ENCODE measurements around the gene BTBD2. TPM values are rescaled to one million over a fixed set of nuclear protein-coding genes. Genes with fewer than 3 reads are reported as not detected.

BTBD2 gene
- total and polyA plus RNA-seq, 9 donors: 14.4 to 131 (median 88.0) TPM

DNA sequence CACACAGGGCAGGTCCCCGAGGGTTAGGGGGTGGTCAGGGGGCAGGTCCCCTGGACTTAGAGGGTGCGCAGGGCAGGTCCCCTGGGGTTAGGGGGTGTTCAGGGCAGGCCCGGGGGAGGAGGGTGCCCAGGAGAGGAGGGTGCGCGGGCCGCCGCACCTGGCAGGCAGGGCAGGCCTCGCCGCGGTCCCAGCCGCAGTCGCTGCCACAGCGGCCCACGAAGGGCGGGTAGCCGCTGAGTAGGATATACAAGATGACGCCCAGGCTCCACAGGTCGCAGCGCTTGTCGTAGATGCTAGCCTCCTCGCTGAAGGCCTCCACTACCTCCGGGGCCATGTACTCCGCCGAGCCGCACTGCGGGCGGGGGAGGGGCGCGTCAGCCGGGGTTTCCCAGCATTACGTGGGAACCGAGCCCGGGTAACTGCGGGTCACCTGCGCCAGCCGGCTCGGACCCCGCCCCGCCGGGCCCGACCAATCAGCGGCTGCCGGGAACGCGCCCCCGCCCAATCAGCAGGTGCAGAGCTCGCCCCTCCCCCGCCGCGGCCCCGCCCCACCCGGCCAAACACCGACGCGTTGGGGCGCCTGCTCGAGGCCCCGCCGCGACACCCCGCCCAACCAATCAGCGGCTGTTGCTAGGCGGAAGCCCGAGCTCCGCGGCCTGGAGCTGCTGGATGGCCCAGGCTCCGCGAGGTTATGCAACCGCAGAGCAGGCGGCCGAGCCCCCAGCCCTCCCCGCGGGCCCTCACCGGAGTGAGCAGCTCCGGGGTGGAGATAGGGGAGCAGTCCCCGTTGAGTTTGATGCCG lies 26.4 kb upstream of the BTBD2 start:
- H3K27ac ChIP-seq: peak overlapping the region; percentile 93 to 95
- DNase-seq: peak; percentile 99
- TF ChIP-seq EP300 (IDR thresholded peaks at IDR 0.05): peak; percentile 89
- no peak for TF ChIP-seq CTCF (IDR thresholded peaks at IDR 0.05)
- peak; percentile 29 for TF ChIP-seq POLR2A (IDR thresholded peaks at IDR 0.05)
- intact Hi-C loops (cut with DNase I): loop anchor here in 1 of 4 donors (10.0 kb wide), 1 partner anchor 797 kb away; the partner anchor contains the start of genes ATP5F1D and MIDN
- peak overlapping the region; percentile 29 for H3K4me3 ChIP-seq
- H3K4me1 ChIP-seq (ENCODE audit: insufficient read depth): peaks cover 14% of the 10 kb centered on the region
- no peaks in the 10 kb centered on the region for H3K27me3 ChIP-seq
- H3K9me3 ChIP-seq: no peaks in the 10 kb centered on the region
- H3K36me3 ChIP-seq: no peaks in the 10 kb centered on the region
- 13 to 36% (median 15%) methylated on average over 20 to 77 of the region's 77 CpGs for WGBS, 3 donors

- intact Hi-C loops (cut with DNase I): loop anchor here in 1 of 4 donors (10.0 kb wide), 1 partner anchor 797 kb away; the partner anchor contains the start of genes ATP5F1D and MIDN
- TF ChIP-seq EP300 (IDR thresholded peaks at IDR 0.05) (no peak), CTCF (IDR thresholded peaks at IDR 0.05) (no peak), POLR2A (IDR thresholded peaks at IDR 0.05) (no peak)
- Histone ChIP-seq H3K4me1 (ENCODE audit: insufficient read depth) (peaks cover 14% of the 10 kb centered on the region), H3K27me3 (no peaks in the 10 kb centered on the region), H3K36me3 (no peaks in the 10 kb centered on the region), H3K9me3 (no peaks in the 10 kb centered on the region), H3K27ac (peak overlapping the region; percentile 93 to 95), H3K4me3 (no peak overlapping the region)
- 69 to 82% (median 79%) methylated on average over 6 of the region's 6 CpGs for WGBS, 3 donors
- peak in 1 of 5 donors; percentile 52 for DNase-seq
These were observed 25.8 kb upstream of the BTBD2 start for GRCh38 chr19:2041433-2041682.

DNA sequence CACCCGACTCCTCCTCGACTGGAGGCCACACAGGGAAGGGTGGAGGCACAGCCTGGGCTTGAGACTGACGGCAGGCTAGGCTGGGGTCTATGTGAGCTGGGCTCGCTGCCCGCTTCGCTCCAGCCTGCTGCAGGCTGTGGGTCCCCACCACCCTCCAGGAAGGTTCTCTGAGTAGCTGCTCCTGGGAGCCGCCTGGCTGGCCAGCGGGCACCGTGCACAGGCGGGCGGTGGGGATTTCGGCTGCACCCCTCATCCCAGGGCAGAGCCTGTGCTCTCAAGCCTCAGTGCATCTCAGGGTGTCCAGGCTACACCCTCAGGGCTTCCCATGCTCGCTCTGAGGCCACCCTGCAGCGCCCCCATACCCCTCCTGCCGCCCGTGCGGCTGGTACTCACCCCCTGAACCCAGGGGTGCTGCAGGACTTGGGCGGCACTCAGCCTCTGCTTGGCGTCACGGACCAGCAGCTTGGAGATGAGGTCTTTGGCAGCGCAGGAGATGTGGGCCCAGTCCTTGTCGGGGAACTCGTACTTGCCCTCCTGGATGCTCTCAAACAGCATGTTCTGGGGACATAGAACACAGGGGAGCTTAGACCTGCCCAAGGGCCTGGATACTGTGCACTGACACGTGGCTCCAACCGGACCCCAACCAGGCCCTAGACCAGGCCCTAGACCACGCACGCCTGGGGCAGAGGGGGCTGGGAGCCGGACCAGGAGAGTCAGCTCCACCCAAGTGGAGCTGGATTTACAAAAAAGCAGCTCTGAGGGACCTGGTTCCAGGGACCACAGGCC lies 25.3 kb upstream of the BTBD2 start:
- Histone ChIP-seq H3K9me3 (no peaks in the 10 kb centered on the region), H3K27ac (peak overlapping the region; percentile 93 to 95), H3K4me3 (no peak overlapping the region), H3K4me1 (ENCODE audit: insufficient read depth) (peaks cover 14% of the 10 kb centered on the region), H3K36me3 (no peaks in the 10 kb centered on the region), H3K27me3 (no peaks in the 10 kb centered on the region)
- TF ChIP-seq EP300 (IDR thresholded peaks at IDR 0.05): no peak
- no peak for TF ChIP-seq POLR2A (IDR thresholded peaks at IDR 0.05)
- TF ChIP-seq CTCF (IDR thresholded peaks at IDR 0.05): no peak
- WGBS, 3 donors: 84 to 85% (median 84%) methylated on average over 22 to 28 of the region's 28 CpGs
- intact Hi-C loops (cut with DNase I): loop anchor here in 1 of 4 donors (10.0 kb wide), 1 partner anchor 796 kb away; the partner anchor contains the start of genes ATP5F1D and MIDN
- peak; percentile 22 to 48 (median 41) for DNase-seq

GRCh38 chr19:2039959-2040646 lies 24.6 kb upstream of the BTBD2 start:
- no peaks in the 10 kb centered on the region for H3K9me3 ChIP-seq
- 72 to 80% (median 80%) methylated on average over 20 of the region's 20 CpGs for WGBS, 3 donors
- peak; percentile 36 to 57 (median 53) for DNase-seq
- peak overlapping the region in 1 of 2 donors; percentile 93 for H3K27ac ChIP-seq
- TF ChIP-seq CTCF (IDR thresholded peaks at IDR 0.05) (no peak), POLR2A (IDR thresholded peaks at IDR 0.05) (no peak), EP300 (IDR thresholded peaks at IDR 0.05) (no peak)
- intact Hi-C loops (cut with DNase I): loop anchor here in 1 of 4 donors (10.0 kb wide), 1 partner anchor 795 kb away; the partner anchor contains the start of genes ATP5F1D and MIDN
- no peaks in the 10 kb centered on the region for H3K36me3 ChIP-seq
- no peaks in the 10 kb centered on the region for H3K27me3 ChIP-seq
- H3K4me3 ChIP-seq: no peak overlapping the region
- H3K4me1 ChIP-seq (ENCODE audit: insufficient read depth): peaks cover 17% of the 10 kb centered on the region
